Fibroblast of mammary gland (primary cell): ENCODE results near the gene PPM1N.

Source experiments
- DNase-seq: peaks from one replicate; pipeline ENCODE4 v3.0.0-alpha.2; 2010; ENCODE audit warnings: low read depth
- H3K4me3 ChIP-seq: 2 replicates; pipeline ENCODE4 v1.5.1; 2011; ENCODE audit warnings: low read depth, mild to moderate bottlenecking, low read length, moderate library complexity; ENCODE audit not compliant: control insufficient read depth
- TF ChIP-seq, protein P1 (sequence below): conservative IDR thresholded peaks from 2 replicates; pipeline ENCODE4 v1.5.1; 2011; ENCODE audit warnings: low read depth, low read length, inconsistent platforms; ENCODE audit not compliant: control insufficient read depth, insufficient read depth

The PPM1N gene, protein sequence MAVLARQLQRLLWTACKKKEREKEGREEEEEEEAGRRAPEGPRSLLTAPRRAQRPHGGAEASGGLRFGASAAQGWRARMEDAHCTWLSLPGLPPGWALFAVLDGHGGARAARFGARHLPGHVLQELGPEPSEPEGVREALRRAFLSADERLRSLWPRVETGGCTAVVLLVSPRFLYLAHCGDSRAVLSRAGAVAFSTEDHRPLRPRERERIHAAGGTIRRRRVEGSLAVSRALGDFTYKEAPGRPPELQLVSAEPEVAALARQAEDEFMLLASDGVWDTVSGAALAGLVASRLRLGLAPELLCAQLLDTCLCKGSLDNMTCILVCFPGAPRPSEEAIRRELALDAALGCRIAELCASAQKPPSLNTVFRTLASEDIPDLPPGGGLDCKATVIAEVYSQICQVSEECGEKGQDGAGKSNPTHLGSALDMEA

DNA sequence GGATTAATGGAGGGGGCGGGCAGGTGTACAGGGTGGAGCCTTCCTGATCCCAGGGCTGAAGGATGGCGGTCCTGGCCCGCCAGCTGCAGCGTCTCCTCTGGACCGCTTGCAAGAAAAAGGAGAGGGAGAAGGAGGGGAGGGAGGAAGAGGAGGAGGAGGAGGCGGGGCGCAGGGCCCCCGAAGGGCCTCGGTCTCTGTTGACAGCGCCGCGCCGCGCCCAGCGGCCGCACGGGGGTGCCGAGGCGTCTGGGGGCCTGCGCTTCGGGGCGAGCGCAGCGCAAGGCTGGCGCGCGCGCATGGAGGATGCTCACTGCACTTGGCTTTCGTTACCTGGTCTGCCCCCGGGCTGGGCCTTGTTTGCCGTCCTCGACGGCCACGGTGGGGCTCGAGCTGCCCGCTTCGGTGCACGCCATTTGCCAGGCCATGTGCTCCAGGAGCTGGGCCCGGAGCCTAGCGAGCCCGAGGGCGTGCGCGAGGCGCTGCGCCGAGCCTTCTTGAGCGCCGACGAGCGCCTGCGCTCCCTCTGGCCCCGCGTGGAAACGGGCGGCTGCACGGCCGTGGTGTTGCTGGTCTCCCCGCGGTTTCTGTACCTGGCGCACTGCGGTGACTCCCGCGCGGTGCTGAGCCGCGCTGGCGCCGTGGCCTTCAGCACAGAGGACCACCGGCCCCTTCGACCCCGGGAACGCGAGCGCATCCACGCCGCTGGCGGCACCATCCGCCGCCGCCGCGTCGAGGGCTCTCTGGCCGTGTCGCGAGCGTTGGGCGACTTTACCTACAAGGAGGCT, at the start of gene PPM1N:
Gene PPM1N (plus strand): TSS at position 33 of the 785 bp plus-strand sequence. CDS start 30 bp downstream, at position 63.
- TF ChIP-seq, protein P1, sequence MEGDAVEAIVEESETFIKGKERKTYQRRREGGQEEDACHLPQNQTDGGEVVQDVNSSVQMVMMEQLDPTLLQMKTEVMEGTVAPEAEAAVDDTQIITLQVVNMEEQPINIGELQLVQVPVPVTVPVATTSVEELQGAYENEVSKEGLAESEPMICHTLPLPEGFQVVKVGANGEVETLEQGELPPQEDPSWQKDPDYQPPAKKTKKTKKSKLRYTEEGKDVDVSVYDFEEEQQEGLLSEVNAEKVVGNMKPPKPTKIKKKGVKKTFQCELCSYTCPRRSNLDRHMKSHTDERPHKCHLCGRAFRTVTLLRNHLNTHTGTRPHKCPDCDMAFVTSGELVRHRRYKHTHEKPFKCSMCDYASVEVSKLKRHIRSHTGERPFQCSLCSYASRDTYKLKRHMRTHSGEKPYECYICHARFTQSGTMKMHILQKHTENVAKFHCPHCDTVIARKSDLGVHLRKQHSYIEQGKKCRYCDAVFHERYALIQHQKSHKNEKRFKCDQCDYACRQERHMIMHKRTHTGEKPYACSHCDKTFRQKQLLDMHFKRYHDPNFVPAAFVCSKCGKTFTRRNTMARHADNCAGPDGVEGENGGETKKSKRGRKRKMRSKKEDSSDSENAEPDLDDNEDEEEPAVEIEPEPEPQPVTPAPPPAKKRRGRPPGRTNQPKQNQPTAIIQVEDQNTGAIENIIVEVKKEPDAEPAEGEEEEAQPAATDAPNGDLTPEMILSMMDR: no peak
- no peak for DNase-seq
- peak within 1 kb of the TSS; percentile 42 for H3K4me3 ChIP-seq

DNA sequence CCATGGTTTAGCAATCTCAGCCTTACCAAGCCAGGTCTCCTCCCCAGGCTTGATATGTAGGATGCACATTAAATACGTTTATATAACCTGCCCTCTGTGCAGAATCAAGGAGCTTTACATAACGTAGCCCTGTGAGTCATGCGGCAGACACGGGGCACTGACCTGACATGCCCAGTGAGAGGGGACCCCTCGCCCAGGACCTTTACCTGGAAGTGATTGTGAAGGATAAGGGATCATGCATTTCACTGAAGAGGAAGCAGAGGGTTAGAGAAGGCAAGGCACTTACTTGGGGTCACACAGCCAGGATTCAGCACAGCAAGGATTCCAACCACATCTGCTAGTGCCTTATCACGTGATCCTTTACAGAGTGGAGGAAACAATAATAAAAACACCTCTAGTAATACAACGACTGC, 49.4 kb upstream of the PPM1N start:
- no peak overlapping the region for H3K4me3 ChIP-seq
- TF ChIP-seq, protein P1: no peak
- DNase-seq: no peak

DNA sequence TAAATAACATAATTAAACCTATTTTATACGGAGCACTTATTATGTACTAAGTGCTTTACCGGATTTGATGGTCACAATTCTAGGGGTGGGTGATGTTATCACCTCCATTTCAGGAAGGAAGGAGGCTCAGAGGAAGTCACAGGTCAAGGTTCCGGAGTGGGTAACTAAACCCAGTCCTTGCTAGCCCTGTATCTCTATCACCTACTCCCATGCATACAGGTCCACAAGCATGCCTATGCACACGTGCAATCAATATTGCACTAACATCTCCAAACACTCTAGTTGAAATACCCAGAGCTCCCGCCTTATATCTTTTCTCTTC, 48.3 kb upstream of the PPM1N start:
- peak overlapping the region; percentile 56 for H3K4me3 ChIP-seq
- TF ChIP-seq, protein P1: no peak
- DNase-seq: no peak

DNA sequence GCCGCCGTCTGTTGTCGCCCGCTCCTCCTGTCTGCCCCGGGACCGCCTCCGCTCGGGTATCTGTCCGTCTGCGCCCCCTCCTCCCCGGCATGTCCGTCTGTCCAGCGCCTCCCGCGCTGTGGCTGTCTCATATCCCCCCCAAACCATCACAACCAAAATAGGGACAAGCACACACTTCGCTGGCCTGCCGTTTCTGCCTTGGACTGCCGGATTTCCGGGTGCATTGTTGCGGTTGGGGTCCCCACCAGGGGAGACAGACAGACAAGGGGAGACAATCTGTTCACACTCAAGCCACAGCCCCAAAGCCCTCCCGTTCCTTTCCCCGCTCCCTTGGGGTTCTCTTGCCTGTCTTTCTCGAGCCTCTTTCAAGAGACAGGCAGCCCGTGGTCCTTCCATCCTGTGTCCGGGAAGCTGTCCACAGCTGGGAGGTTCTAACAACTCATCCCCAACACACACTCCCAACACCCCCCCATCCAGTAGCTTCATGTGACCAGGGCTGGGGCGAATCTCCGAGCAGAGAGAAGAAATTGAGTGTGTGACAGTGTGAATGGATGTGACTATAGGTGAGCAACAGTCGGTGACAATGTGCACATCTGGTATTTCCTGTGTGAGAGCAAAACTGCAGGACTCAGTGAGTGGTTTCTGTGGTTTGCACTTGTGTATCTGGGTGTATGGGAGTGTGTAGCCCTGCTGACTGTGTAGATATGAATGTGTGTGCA, 47.0 kb upstream of the PPM1N start:
- TF ChIP-seq, protein P1: no peak
- peak overlapping the region; percentile 70 for H3K4me3 ChIP-seq
- peak; percentile 75 for DNase-seq

DNA sequence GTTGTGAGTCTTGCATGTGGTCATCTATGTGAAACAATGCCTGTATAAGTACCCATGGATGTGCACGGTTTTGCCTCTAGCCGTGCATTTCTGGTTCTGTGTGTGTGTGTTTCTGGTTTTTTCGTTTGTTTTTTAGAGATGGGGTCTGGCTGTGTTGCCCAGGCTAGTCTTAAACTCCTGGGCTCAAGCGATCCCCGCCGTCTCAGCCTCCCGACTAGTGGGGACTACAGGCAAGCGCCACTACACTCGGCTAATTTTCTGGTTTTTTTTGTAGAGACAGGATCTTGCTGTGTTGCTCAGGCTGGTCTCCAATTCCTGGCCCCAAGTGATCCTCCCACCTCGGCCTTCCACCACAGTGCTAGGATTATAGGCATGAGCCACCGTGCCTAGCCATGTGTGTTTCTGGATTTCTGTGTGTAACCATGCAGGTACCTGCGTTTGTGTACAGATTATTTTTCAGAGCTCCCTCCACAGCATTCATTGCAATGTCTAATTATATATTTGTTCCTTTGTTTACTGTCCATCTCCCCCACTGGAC, 46.3 kb upstream of the PPM1N start:
- H3K4me3 ChIP-seq: no peak overlapping the region
- TF ChIP-seq, protein P1: no peak
- DNase-seq: no peak
